ENCODE data around the gene PPP1R9A. TPM values are rescaled to one million over a fixed set of nuclear protein-coding genes. Genes with fewer than 3 reads are reported as not detected.

Gene PPP1R9A
- total RNA-seq, 4 donors from 2014 or later: 5.9 to 38.2 (median 13.7) TPM

DNA sequence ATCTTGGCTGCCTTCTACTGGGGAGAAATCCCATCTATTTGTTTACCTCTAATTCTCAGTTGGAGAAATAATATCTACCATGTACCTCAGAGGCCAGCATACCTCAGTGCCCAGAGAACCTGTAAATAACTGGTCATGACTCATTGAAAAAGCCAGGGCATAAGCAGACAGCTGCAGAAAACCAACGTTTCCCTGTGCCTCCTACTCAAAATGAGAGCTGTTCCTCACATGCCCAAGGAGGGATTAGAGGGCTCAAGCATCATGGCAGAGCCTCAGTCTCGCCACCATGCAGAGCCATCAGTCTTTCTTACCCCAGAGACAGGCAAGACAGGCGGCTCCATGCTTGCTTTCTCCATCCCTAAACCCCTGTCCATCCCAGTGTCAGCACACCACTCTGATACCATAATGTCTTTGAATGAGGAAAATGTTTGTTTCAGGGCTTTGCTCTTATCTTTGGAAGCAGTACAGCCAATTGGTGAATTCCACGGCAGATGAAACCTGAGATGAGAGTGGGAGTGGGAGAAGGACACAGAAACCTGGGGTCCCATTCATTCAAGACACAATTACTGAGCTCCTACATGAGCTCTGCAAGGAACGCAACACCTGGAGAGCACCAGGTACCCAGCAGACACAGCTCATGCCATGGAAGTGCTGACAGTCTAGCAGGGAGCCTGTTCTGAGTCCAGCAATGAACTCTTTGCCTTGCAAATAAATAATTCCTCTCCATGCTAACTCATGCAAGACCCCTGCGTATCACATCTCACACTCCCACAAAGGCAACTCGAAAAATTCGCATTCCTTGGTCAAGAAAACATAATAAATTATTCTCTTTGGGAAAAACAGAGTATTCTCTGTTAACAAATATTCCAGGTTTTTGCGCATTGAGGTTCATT, 395.9 kb downstream of the PPP1R9A start:
- no peaks in the 10 kb centered on the region for H3K27me3 ChIP-seq
- H3K36me3 ChIP-seq: no peaks in the 10 kb centered on the region
- H3K27ac ChIP-seq: no peak overlapping the region
- in situ Hi-C loops (cut with MboI; ENCODE audit: low sequenced_read_pairs in 4 of 4) (no loop called here), intact Hi-C loops (cut with DNase I; ENCODE audit: low total_unique reads) (no loop called here)
- no peak for DNase-seq
- no peak for ATAC-seq
- H3K4me1 ChIP-seq: no peaks in the 10 kb centered on the region
- H3K4me3 ChIP-seq: no peak overlapping the region
- H3K9me3 ChIP-seq: no peaks in the 10 kb centered on the region
- no peak for TF ChIP-seq CTCF (IDR thresholded peaks at IDR 0.05 in 4 of 5, conservative IDR thresholded peaks at IDR 0.05 in 1 of 5)

DNA sequence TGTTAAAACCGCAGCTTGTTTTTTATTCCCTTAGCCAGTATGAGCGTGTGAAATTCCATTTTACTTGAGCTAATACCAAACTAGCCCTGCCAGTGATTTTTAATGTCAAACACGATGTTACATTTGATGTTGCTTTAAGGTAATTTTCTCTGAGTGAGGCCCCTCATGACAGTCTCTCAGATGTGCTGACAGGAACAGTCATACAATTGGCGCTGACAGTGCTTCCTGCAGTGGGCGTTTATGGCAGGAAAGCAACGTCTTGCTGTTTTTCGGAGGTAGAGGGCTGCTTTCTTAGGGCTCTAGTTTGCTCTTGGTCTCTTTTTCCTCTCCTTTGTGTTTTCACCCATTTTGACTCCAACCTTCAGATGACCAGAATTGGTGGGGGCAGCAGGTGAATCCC, 397.6 kb downstream of the PPP1R9A start:
- DNase-seq (no peak), ATAC-seq (no peak)
- Histone ChIP-seq H3K9me3 (no peaks in the 10 kb centered on the region), H3K36me3 (no peaks in the 10 kb centered on the region), H3K4me3 (no peak overlapping the region), H3K4me1 (no peaks in the 10 kb centered on the region), H3K27ac (no peak overlapping the region), H3K27me3 (no peaks in the 10 kb centered on the region)
- in situ Hi-C loops (cut with MboI; ENCODE audit: low sequenced_read_pairs in 4 of 4) (no loop called here), intact Hi-C loops (cut with DNase I; ENCODE audit: low total_unique reads) (no loop called here)
- TF ChIP-seq POLR2A (IDR thresholded peaks at IDR 0.05) (no peak), CTCF (IDR thresholded peaks at IDR 0.05 in 4 of 5, conservative IDR thresholded peaks at IDR 0.05 in 1 of 5) (no peak)

GRCh38 chr7:95309951-95310350, 402.6 kb downstream of the PPP1R9A start:
- Histone ChIP-seq H3K4me1 (no peaks in the 10 kb centered on the region), H3K36me3 (no peaks in the 10 kb centered on the region), H3K27me3 (no peaks in the 10 kb centered on the region), H3K9me3 (no peaks in the 10 kb centered on the region), H3K4me3 (no peak overlapping the region), H3K27ac (no peak overlapping the region)
- TF ChIP-seq POLR2A (IDR thresholded peaks at IDR 0.05) (no peak), CTCF (IDR thresholded peaks at IDR 0.05 in 4 of 5, conservative IDR thresholded peaks at IDR 0.05 in 1 of 5) (no peak)
- in situ Hi-C loops (cut with MboI; ENCODE audit: low sequenced_read_pairs in 4 of 4) (no loop called here), intact Hi-C loops (cut with DNase I; ENCODE audit: low total_unique reads) (no loop called here)
- ATAC-seq (no peak), DNase-seq (no peak)

GRCh38 chr7:95311389-95311788, 404.0 kb downstream of the PPP1R9A start:
- Histone ChIP-seq H3K36me3 (no peaks in the 10 kb centered on the region), H3K27me3 (no peaks in the 10 kb centered on the region), H3K4me1 (no peaks in the 10 kb centered on the region), H3K9me3 (no peaks in the 10 kb centered on the region), H3K27ac (no peak overlapping the region), H3K4me3 (no peak overlapping the region)
- in situ Hi-C loops (cut with MboI; ENCODE audit: low sequenced_read_pairs in 4 of 4) (no loop called here), intact Hi-C loops (cut with DNase I; ENCODE audit: low total_unique reads) (no loop called here)
- DNase-seq (no peak), ATAC-seq (no peak)
- no peak for TF ChIP-seq CTCF (IDR thresholded peaks at IDR 0.05 in 4 of 5, conservative IDR thresholded peaks at IDR 0.05 in 1 of 5)
- no peak for TF ChIP-seq POLR2A (IDR thresholded peaks at IDR 0.05)
